ENCODE measurements around the gene TMEM208.

Gene TMEM208

DNA sequence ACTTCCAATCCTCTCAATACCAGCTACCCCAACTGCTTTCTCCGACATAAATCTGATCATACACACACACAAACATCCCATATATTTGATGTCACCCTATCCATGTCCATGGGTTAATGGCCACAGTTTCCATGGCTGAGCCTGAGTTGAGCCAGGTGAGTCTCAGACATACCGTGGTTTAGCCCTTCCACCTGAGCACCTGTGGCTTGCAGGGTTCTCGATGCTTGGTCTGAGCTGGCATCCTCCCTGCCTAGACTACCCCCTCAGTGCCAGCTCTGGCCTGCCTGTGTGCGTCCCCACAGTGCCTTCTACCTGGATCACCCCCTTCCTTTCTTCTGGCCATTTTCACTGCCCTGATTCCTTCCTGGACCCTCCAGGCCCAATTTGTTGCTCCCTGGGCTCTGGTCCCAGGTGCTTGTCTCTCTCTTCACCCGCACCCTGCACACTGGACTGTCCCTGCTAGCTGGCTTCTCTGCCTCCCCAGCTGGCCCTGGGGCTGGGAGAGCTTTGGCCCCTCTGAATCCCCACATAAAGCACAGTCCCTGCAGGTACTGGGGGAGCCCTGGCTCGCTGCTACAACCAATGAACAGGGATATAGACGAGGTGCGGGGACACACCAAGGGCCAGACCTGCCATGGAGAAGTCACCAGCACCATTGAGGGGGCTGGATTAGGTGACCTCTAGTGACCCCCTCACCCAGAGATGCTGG, 20.6 kb upstream of the TMEM208 start:
- no peaks in the 10 kb centered on the region for H3K36me3 ChIP-seq (ENCODE audit: control insufficient read depth, insufficient read depth, low read length)
- no peaks in the 10 kb centered on the region for H3K27me3 ChIP-seq (ENCODE audit: control insufficient read depth, insufficient read depth, low read length)
- H3K9me3 ChIP-seq (ENCODE audit: control insufficient read depth, low read length): no peaks in the 10 kb centered on the region
- H3K4me1 ChIP-seq (ENCODE audit: control insufficient read depth, insufficient read depth, low read length): no peaks in the 10 kb centered on the region
- peak overlapping the region; percentile 12 for H3K9ac ChIP-seq (ENCODE audit: low read length)
- no peak overlapping the region for H3K4me3 ChIP-seq (ENCODE audit: low read length)

DNA sequence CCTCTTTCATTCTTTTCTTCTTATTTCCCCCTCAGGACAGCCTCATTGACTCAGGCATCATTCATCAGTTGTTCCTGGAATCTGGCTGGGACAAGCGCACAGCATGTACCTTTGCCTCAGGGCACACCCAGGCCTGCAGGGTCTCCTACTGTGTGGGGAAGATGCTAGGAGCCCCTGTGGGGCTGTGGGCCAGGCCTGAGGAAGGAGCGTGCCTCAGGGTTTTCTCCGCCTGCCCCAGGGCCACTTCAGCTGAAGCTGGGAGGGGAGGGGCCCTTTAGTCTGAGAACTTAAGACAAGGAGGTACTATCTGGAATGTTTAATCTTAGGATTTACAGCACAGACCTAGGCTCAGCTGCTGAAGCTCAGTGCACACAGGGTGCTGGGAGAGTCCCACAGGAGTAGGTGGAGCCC, 20.1 kb upstream of the TMEM208 start:
- H3K4me3 ChIP-seq (ENCODE audit: low read length): no peak overlapping the region
- no peaks in the 10 kb centered on the region for H3K27me3 ChIP-seq (ENCODE audit: control insufficient read depth, insufficient read depth, low read length)
- no peaks in the 10 kb centered on the region for H3K9me3 ChIP-seq (ENCODE audit: control insufficient read depth, low read length)
- H3K4me1 ChIP-seq (ENCODE audit: control insufficient read depth, insufficient read depth, low read length): no peaks in the 10 kb centered on the region
- peak overlapping the region; percentile 12 for H3K9ac ChIP-seq (ENCODE audit: low read length)
- no peaks in the 10 kb centered on the region for H3K36me3 ChIP-seq (ENCODE audit: control insufficient read depth, insufficient read depth, low read length)

DNA sequence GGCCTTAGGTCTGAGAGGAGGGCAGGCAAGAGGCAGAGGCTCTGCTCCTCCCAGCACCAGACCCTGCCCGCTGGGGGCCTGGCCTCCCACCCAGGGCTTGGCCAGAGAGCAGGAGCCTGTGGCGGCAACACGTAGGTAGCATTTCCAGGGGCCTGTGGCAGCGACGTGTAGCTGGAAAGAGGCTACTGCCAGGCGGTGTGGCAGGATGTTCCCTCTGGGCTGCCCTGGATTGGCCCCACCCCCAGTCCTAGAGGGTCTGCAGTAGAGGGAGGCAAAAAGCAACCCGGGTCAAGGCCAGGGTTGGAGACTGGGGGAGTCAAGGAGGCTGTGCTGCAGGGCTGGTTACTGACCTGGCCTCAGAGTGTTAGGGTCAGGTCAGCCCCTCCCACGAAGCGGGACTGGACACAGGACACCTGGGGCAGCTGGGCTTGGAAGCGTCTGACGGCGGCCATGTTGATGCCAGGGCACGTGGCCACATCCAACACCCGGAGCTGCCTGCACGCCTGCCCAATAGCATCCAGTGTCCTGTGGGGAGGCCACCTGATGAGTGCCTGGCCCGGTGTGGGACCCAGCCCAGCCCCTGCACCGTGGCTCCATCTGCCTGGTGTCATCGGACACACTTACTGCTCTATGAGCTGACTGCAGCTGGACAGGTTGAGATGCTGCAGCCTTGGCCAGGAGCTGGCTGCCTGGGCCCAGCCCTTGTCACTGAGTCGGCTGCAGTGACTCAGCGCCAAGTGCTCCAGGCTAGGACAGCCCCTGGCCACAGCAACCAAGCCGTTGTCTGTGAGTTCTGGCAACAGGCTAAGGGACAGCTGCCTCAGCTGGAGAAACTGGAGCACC, 19.5 kb upstream of the TMEM208 start:
- Histone ChIP-seq H3K4me3 (ENCODE audit: low read length) (no peak overlapping the region), H3K4me1 (ENCODE audit: control insufficient read depth, insufficient read depth, low read length) (no peaks in the 10 kb centered on the region), H3K9ac (ENCODE audit: low read length) (no peak overlapping the region), H3K27me3 (ENCODE audit: control insufficient read depth, insufficient read depth, low read length) (no peaks in the 10 kb centered on the region), H3K9me3 (ENCODE audit: control insufficient read depth, low read length) (no peaks in the 10 kb centered on the region), H3K36me3 (ENCODE audit: control insufficient read depth, insufficient read depth, low read length) (no peaks in the 10 kb centered on the region)

DNA sequence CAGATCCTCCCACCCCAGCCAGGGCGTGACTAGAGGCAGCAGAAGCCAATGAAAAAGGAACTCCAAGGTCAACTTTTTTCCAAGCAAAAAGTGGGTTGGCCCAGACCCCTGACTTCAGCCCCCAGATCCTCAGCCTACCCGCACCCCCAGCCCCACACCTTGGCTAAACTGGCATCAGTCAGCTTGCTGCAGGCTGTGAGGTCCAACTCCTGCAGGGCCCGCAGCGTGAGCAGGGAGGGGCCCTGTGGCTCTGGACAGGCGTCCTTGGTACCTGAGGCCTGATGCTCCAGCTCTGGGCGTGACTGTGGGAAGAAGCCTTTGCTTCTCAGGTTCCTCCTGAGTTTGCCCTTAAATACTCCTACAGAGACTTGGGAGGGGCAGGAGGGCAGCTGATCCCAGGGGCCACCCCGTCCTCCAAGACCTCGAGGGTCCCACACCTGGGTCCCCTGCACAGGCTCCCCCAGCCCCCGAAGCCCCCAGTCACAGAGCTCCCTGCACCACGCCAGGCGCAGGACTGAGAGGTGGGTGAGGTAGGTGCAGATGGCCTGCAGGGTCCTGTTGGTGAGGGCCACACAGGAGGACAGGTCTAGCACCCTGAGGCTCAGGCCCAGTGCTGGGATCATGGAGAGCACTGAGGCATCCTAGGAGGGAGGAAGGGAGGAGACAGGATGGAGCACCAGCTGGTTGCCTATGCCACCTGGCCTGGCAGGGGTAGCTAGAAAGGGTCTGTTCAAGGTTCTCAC, 18.6 kb upstream of the TMEM208 start:
- Histone ChIP-seq H3K36me3 (ENCODE audit: control insufficient read depth, insufficient read depth, low read length) (no peaks in the 10 kb centered on the region), H3K27me3 (ENCODE audit: control insufficient read depth, insufficient read depth, low read length) (no peaks in the 10 kb centered on the region), H3K9ac (ENCODE audit: low read length) (no peak overlapping the region), H3K4me1 (ENCODE audit: control insufficient read depth, insufficient read depth, low read length) (peaks cover 5% of the 10 kb centered on the region), H3K9me3 (ENCODE audit: control insufficient read depth, low read length) (no peaks in the 10 kb centered on the region), H3K4me3 (ENCODE audit: low read length) (no peak overlapping the region)

DNA sequence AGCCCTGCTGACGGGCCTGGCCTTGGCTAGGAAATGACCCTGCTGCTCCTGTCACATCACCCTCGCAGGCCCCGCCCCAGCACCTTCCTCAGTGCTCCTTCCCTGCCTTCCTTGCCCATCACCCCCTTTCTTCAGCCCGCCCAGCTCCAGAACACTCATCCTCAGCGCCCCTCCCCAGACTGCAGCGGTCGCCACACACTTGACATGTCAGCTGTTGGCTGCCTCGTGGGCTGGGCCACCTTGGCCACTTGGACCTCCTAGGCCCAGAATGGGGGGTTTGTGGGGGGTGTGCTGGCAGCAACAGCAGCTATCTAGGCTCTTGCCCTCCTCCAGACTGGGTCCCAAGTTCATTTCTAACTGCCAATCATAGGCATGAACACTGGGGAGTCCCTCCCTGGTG, 17.4 kb upstream of the TMEM208 start:
- no peak overlapping the region for H3K9ac ChIP-seq (ENCODE audit: low read length)
- H3K4me3 ChIP-seq (ENCODE audit: low read length): no peak overlapping the region
- H3K9me3 ChIP-seq (ENCODE audit: control insufficient read depth, low read length): no peaks in the 10 kb centered on the region
- no peaks in the 10 kb centered on the region for H3K36me3 ChIP-seq (ENCODE audit: control insufficient read depth, insufficient read depth, low read length)
- H3K4me1 ChIP-seq (ENCODE audit: control insufficient read depth, insufficient read depth, low read length): peaks cover 14% of the 10 kb centered on the region
- H3K27me3 ChIP-seq (ENCODE audit: control insufficient read depth, insufficient read depth, low read length): no peaks in the 10 kb centered on the region

DNA sequence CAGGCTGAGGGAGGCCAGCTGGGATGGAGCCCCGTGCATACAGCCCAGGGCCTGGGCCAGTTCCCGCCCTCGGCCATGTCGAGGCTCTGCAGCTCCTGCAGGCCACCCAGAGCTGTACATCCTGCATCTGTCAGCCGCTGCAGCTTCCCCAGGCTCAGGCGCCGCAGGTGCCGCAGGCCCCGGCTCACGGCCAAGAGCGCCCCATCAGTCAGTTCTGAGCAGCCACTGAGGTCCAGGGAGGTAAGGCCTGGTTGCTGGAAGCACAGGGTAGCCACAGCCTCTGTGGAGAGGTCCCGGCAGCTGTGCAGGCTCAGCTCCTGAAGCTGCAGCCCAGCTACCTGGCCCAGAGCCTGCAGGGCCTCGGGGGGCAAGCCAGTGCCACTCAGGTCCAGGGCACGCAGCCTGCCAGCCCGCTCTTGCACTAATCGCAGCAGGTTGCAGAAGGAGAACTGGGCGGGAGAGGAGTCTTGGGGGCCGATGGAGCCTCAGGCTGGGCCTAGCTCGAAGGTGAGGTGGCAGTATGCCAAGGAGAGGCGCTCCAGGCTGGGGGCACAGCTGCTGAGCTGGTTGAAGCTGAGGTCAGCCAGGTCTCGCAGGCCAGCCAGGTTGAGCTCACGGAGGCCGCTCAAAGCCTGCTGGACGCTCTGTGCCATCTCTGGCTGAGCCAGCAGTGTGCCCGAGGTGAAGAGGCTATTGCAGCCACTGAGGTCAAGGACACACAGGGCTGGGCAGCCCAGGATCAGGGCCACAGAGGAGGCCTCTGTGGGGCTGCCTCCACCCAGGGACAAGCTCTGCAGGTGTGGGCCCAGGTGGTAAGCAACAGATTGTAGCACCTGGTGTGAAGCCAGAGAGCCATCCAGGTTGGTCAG, 16.6 kb upstream of the TMEM208 start:
- Histone ChIP-seq H3K4me3 (ENCODE audit: low read length) (no peak overlapping the region), H3K27me3 (ENCODE audit: control insufficient read depth, insufficient read depth, low read length) (no peaks in the 10 kb centered on the region), H3K9me3 (ENCODE audit: control insufficient read depth, low read length) (no peaks in the 10 kb centered on the region), H3K36me3 (ENCODE audit: control insufficient read depth, insufficient read depth, low read length) (no peaks in the 10 kb centered on the region), H3K9ac (ENCODE audit: low read length) (no peak overlapping the region), H3K4me1 (ENCODE audit: control insufficient read depth, insufficient read depth, low read length) (peaks cover 14% of the 10 kb centered on the region)

DNA sequence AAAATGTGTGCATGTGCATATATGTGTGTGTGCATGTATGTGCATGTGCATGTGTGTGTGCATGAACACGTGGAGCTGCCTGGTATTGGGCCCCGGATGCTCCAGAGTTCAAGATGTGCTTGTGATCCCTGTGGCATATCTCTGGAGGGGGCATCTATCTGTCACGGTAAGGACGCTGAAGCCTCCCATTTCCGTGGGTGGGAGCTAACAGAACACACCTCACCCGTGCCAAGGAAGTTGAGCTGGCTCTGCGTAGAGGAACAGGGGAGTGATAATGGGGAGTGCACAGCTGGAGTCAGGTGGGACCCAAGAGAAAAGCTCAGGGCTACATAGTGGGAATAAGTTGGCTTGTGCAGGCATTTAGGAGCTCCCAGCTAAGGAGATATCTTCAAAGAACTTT, 15.3 kb upstream of the TMEM208 start:
- no peak overlapping the region for H3K4me3 ChIP-seq (ENCODE audit: low read length)
- peaks cover 14% of the 10 kb centered on the region for H3K4me1 ChIP-seq (ENCODE audit: control insufficient read depth, insufficient read depth, low read length)
- H3K9ac ChIP-seq (ENCODE audit: low read length): no peak overlapping the region
- no peaks in the 10 kb centered on the region for H3K9me3 ChIP-seq (ENCODE audit: control insufficient read depth, low read length)
- no peaks in the 10 kb centered on the region for H3K27me3 ChIP-seq (ENCODE audit: control insufficient read depth, insufficient read depth, low read length)
- no peaks in the 10 kb centered on the region for H3K36me3 ChIP-seq (ENCODE audit: control insufficient read depth, insufficient read depth, low read length)

DNA sequence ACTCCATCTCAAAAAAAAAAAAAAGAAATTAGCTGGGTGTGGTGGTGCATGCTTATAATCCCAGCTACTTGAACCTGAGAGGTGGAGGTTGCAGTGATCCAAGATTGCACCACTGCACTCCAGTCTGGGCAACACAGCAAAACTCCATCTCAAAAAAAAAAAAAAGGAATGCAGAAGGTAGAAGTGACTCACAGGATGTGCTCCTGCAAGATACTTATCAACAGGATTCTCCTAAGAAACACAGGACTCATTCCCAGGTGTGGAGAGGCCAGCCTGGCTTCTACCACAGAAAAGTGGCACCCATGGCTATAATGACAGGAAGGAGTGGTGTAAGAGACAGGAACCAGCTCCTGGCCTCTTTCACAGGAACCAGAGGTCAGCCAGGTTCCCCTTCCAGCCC, 14.2 kb upstream of the TMEM208 start:
- Histone ChIP-seq H3K4me1 (ENCODE audit: control insufficient read depth, insufficient read depth, low read length) (peaks cover 14% of the 10 kb centered on the region), H3K9ac (ENCODE audit: low read length) (no peak overlapping the region), H3K9me3 (ENCODE audit: control insufficient read depth, low read length) (no peaks in the 10 kb centered on the region), H3K27me3 (ENCODE audit: control insufficient read depth, insufficient read depth, low read length) (no peaks in the 10 kb centered on the region), H3K4me3 (ENCODE audit: low read length) (no peak overlapping the region), H3K36me3 (ENCODE audit: control insufficient read depth, insufficient read depth, low read length) (no peaks in the 10 kb centered on the region)

DNA sequence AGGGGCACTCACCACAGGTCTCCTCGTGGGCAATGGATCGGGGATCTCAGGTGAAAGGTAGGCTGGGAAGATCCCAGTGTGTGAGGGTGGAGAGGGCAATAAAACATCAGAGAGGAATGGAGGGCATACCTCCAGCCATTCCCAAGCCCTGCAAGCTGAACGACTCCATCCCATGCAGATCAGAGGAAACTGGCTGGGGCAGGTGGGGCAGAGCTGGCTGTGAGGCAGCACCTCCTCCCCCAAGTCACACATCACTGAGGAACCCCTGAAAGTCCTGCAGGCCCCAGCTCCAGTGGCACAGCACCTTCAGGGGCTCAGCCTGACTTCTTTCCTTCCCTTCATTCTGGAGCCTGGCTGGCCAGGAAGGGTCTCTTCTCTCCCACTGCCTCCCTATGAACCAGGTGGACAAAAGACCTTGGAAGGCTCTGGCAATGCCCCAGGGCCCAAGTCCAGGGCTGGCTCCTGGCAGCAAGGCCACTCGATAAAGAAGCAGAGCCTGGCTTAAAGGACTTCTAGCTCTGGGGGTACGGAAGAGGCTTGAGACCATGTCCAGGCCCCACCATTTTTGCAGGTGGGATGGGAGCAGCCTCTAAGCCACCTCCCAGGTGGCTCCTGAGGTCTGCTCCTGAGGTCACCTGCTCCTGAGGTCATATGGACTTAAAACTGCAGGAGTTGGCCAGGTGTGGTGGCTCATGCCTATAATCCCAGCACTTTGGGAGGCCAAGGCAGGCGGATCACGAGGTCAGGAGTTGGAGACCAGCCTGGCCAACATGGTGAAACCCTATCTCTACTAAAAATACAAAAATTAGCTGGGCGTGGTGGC, 13.5 kb upstream of the TMEM208 start:
- Histone ChIP-seq H3K36me3 (ENCODE audit: control insufficient read depth, insufficient read depth, low read length) (no peaks in the 10 kb centered on the region), H3K9me3 (ENCODE audit: control insufficient read depth, low read length) (no peaks in the 10 kb centered on the region), H3K9ac (ENCODE audit: low read length) (no peak overlapping the region), H3K4me3 (ENCODE audit: low read length) (no peak overlapping the region), H3K4me1 (ENCODE audit: control insufficient read depth, insufficient read depth, low read length) (peaks cover 14% of the 10 kb centered on the region), H3K27me3 (ENCODE audit: control insufficient read depth, insufficient read depth, low read length) (no peaks in the 10 kb centered on the region)

DNA sequence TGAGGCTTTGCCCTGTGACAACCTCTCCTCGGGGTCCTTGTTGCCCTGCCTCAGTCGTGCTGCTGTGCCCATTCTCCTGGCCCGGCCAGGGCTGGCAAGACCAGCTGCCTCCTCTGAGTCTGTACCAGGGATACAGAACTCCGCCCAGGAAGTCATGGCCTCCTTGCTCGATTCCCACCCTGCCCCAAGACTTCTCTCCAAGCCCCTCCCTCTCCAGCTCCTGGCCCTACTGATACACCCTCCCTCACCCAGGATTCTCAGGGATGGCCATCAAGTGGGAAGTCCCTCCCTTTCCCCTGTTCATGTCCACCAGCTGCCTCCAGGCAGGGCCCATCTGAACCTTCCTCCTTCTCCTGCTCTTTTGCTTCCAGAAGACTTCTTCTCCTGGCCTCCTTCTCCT, 11.2 kb upstream of the TMEM208 start:
- Histone ChIP-seq H3K27me3 (ENCODE audit: control insufficient read depth, insufficient read depth, low read length) (no peaks in the 10 kb centered on the region), H3K36me3 (ENCODE audit: control insufficient read depth, insufficient read depth, low read length) (no peaks in the 10 kb centered on the region), H3K4me3 (ENCODE audit: low read length) (no peak overlapping the region), H3K9ac (ENCODE audit: low read length) (no peak overlapping the region), H3K4me1 (ENCODE audit: control insufficient read depth, insufficient read depth, low read length) (peaks cover 14% of the 10 kb centered on the region), H3K9me3 (ENCODE audit: control insufficient read depth, low read length) (no peaks in the 10 kb centered on the region)

Data from mucosa of stomach (tissue), 1 donor.